ENCODE measurements around the gene PPP1R27.

- TF ChIP-seq CTCF (IDR thresholded peaks at IDR 0.05; ENCODE audit: low read length) (no peak), EZH2 (optimal IDR thresholded peaks at IDR 0.05; ENCODE audit: low read depth, low read length) (no peak)
These were observed 49.7 kb upstream of the PPP1R27 start for GRCh38 chr17:81884520-81884919.
